HepG2 (cell line): ENCODE results near the gene TXNRD2. TPM values are rescaled to one million over a fixed set of nuclear protein-coding genes. Genes with fewer than 3 reads are reported as not detected.

ENCODE experiments used
- ARNT ChIP-seq: fragments of 450-650 bp; IDR thresholded peaks from 2 replicates; pipeline ENCODE4 v1.6.1; 2017
- DMAP1 ChIP-seq: IDR thresholded peaks from 2 replicates; pipeline ENCODE4 v1.6.1; 2016
- GABPA ChIP-seq, 2 experiments: IDR thresholded peaks; 2 replicates each; pipeline ENCODE4 v1.6.1; 2011 to 2016; ENCODE audit warnings: low read depth in 2 of 2, low read length in 1 of 2, missing biosample characterization in 1 of 2, missing genetic modification characterization in 1 of 2
- GTF2F1 ChIP-seq: fragments of 150-350 bp; IDR thresholded peaks from 2 replicates; pipeline ENCODE4 v1.6.1; 2014; ENCODE audit warnings: low read length
- HNRNPK ChIP-seq: fragments of 200-400 bp; formaldehyde crosslinking; IDR thresholded peaks from 2 replicates; pipeline ENCODE4 v1.6.1; 2018; ENCODE audit warnings: low read length, low read depth, moderate library complexity, mild to moderate bottlenecking; ENCODE audit not compliant: poor library complexity, severe bottlenecking
- NFIC ChIP-seq: IDR thresholded peaks from 2 replicates; pipeline ENCODE4 v1.6.1; 2012; ENCODE audit warnings: mild to moderate bottlenecking, low read length, inconsistent platforms
- RFX5 ChIP-seq: IDR thresholded peaks from 2 replicates; pipeline ENCODE4 v1.6.1; 2011; ENCODE audit warnings: low read depth, low read length, improper control_type of control experiment
- SCMH1 ChIP-seq: sonication (generic); formaldehyde crosslinking; IDR thresholded peaks from 2 replicates; pipeline ENCODE4 v1.9.0; 2021; ENCODE audit warnings: missing genetic modification reagents, mild to moderate bottlenecking, borderline replicate concordance
- SPEN ChIP-seq: sonication (generic); formaldehyde crosslinking; IDR thresholded peaks from 2 replicates; pipeline ENCODE4 v1.5.1; 2020; ENCODE audit warnings: low read depth, mild to moderate bottlenecking, missing genetic modification reagents
- ZBTB3 ChIP-seq: sonication (generic); formaldehyde crosslinking; IDR thresholded peaks from 2 replicates; pipeline ENCODE4 v1.4.0; 2020; ENCODE audit warnings: low read depth, mild to moderate bottlenecking, moderate library complexity, missing genetic modification reagents, borderline replicate concordance
- ZFY ChIP-seq: sonication (generic); formaldehyde crosslinking; IDR thresholded peaks from 2 replicates; pipeline ENCODE4 v1.4.0; 2020; ENCODE audit warnings: missing genetic modification reagents
- ZNF138 ChIP-seq: sonication (generic); formaldehyde crosslinking; IDR thresholded peaks from 2 replicates; pipeline ENCODE4 v1.5.0; 2020; ENCODE audit warnings: mild to moderate bottlenecking, low read depth, missing genetic modification reagents
- ZNF292 ChIP-seq: sonication (generic); formaldehyde crosslinking; IDR thresholded peaks from 2 replicates; pipeline ENCODE4 v1.8.1; 2022; ENCODE audit warnings: mild to moderate bottlenecking, low read depth, missing genetic modification reagents, borderline replicate concordance
- ZNF33A ChIP-seq: sonication (generic); formaldehyde crosslinking; IDR thresholded peaks from 2 replicates; pipeline ENCODE4 v1.5.1; 2020; ENCODE audit warnings: missing genetic modification reagents, mild to moderate bottlenecking, moderate library complexity, borderline replicate concordance
- ZNF343 ChIP-seq: sonication (generic); formaldehyde crosslinking; IDR thresholded peaks from 2 replicates; pipeline ENCODE4 v1.4.0; 2020; ENCODE audit warnings: mild to moderate bottlenecking, missing genetic modification reagents
- ZNF547 ChIP-seq: sonication (generic); formaldehyde crosslinking; IDR thresholded peaks from 2 replicates; pipeline ENCODE4 v1.5.1; 2020; ENCODE audit warnings: mild to moderate bottlenecking, missing genetic modification reagents
- ZNF724P ChIP-seq: sonication (generic); formaldehyde crosslinking; IDR thresholded peaks from 2 replicates; pipeline ENCODE4 v1.8.0; 2022; ENCODE audit warnings: missing genetic modification reagents, borderline replicate concordance
- polyA plus RNA-seq, 8 experiments: library from polyadenylated mRNA; depleted of rRNA in 3 of 8; stranded (reverse) in 7 of 8; unstranded in 1 of 8; fragments of >200 nt; fragmentation: Illumina TruSeq in 4 of 8; extraction: Trizol in 4 of 8; gene quantifications; 2 replicates each; pipeline versions ENCODE4 v1.2.1 to v1.2.3, GENCODE V29; 2011 to 2016; ENCODE audit warnings: low read depth in 4 of 8, missing spikeins in 1 of 8, mixed read lengths in 1 of 8; ENCODE audit not compliant: insufficient read depth in 1 of 8
- total RNA-seq, 5 experiments: library from RNA; depleted of rRNA; stranded (reverse); fragments of >200 nt; fragmentation: Illumina TruSeq; extraction: Trizol; gene quantifications; 2 replicates each; pipeline ENCODE4 v1.2.3, GENCODE V29; 2016; ENCODE audit warnings: low read depth in 1 of 5
- TF ChIP-seq, protein P1 (sequence below): sonication (generic); formaldehyde crosslinking; IDR thresholded peaks from 2 replicates; pipeline ENCODE4 v1.4.0; 2020; ENCODE audit warnings: missing genetic modification reagents
- TF ChIP-seq, protein P2 (sequence below): sonication (generic); formaldehyde crosslinking; IDR thresholded peaks from 2 replicates; pipeline ENCODE4 v1.4.0; 2020; ENCODE audit warnings: missing genetic modification reagents
- TF ChIP-seq, protein P3 (sequence below): sonication (generic); formaldehyde crosslinking; IDR thresholded peaks from 2 replicates; pipeline ENCODE4 v1.8.0; 2022; ENCODE audit warnings: mild to moderate bottlenecking, missing genetic modification reagents
- TF ChIP-seq, protein P4 (sequence below): sonication (generic); formaldehyde crosslinking; IDR thresholded peaks from 2 replicates; pipeline ENCODE4 v1.5.0; 2020; ENCODE audit warnings: mild to moderate bottlenecking, missing genetic modification reagents, borderline replicate concordance

The TXNRD2 gene
- total and polyA plus RNA-seq, 2 of the 13 experiments (the other 11 are each of a cell fraction or from before 2014, with no cell fraction given), result 17.5 to 18.6 TPM

DNA sequence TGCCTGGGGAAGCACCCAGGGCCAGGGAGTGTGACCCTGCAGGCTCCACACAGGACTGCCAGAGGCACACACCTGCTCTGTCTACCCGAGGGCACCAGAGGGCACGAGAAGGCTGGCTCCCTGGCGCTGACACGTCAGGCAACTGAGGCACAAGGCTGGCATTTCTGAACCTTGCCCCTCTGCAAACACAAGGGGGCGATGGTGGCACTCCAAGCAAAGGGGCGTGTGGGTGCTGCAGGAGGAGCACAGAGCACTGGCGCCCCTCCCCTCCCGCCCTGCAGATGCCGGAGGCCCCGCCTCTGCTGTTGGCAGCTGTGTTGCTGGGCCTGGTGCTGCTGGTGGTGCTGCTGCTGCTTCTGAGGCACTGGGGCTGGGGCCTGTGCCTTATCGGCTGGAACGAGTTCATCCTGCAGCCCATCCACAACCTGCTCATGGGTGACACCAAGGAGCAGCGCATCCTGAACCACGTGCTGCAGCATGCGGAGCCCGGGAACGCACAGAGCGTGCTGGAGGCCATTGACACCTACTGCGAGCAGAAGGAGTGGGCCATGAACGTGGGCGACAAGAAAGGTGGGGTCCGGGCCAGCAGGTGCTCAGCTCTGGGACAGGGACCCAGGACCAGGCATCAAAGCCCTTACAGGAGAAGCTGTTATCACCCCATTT lies 20.8 kb upstream of the TXNRD2 start (continued):
- no peak for TF ChIP-seq HNRNPK
- TF ChIP-seq, protein P1, sequence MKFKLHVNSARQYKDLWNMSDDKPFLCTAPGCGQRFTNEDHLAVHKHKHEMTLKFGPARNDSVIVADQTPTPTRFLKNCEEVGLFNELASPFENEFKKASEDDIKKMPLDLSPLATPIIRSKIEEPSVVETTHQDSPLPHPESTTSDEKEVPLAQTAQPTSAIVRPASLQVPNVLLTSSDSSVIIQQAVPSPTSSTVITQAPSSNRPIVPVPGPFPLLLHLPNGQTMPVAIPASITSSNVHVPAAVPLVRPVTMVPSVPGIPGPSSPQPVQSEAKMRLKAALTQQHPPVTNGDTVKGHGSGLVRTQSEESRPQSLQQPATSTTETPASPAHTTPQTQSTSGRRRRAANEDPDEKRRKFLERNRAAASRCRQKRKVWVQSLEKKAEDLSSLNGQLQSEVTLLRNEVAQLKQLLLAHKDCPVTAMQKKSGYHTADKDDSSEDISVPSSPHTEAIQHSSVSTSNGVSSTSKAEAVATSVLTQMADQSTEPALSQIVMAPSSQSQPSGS (CRISPR knock-in tag), result no peak; the same call in 1 of the 2 replicates
- no peak for TF ChIP-seq ARNT
- no peak for TF ChIP-seq ZNF33A (CRISPR knock-in tag)
- TF ChIP-seq RFX5, result no peak
- TF ChIP-seq, protein P2, sequence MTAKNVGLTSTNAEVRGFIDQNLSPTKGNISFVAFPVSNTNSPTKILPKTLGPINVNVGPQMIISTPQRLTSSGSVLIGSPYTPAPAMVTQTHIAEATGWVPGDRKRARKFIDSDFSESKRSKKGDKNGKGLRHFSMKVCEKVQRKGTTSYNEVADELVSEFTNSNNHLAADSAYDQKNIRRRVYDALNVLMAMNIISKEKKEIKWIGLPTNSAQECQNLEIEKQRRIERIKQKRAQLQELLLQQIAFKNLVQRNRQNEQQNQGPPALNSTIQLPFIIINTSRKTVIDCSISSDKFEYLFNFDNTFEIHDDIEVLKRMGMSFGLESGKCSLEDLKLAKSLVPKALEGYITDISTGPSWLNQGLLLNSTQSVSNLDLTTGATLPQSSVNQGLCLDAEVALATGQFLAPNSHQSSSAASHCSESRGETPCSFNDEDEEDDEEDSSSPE (CRISPR knock-in tag), result peak; percentile 19; the same call in 1 of the 2 replicates
- peak; percentile 14; the same call in 1 of the 2 replicates for TF ChIP-seq ZNF292 (CRISPR knock-in tag)
- no peak; the same call in 1 of the 2 replicates for TF ChIP-seq ZNF547 (CRISPR knock-in tag)
- TF ChIP-seq, protein P3, sequence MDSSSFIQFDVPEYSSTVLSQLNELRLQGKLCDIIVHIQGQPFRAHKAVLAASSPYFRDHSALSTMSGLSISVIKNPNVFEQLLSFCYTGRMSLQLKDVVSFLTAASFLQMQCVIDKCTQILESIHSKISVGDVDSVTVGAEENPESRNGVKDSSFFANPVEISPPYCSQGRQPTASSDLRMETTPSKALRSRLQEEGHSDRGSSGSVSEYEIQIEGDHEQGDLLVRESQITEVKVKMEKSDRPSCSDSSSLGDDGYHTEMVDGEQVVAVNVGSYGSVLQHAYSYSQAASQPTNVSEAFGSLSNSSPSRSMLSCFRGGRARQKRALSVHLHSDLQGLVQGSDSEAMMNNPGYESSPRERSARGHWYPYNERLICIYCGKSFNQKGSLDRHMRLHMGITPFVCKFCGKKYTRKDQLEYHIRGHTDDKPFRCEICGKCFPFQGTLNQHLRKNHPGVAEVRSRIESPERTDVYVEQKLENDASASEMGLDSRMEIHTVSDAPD (CRISPR knock-in tag), result 0 out of 2 replicates have a peak, but pooled peaks have one; percentile 15
- TF ChIP-seq GABPA (IDR thresholded peaks at IDR 0.05; ENCODE audit: low read depth, low read length), result no peak
- no peak for TF ChIP-seq GABPA (CRISPR knock-in tag; IDR thresholded peaks at IDR 0.05; ENCODE audit: low read depth)
- TF ChIP-seq NFIC, result no peak
- TF ChIP-seq GTF2F1, result no peak
- TF ChIP-seq ZNF724P (CRISPR knock-in tag), result 0 out of 2 replicates have a peak, but pooled peaks have one; percentile 22
- peak; percentile 48; the same call in 1 of the 2 replicates for TF ChIP-seq SPEN (CRISPR knock-in tag)
- no peak for TF ChIP-seq ZNF343
- TF ChIP-seq ZNF138 (CRISPR knock-in tag), result 0 out of 2 replicates have a peak, but pooled peaks have one; percentile 41
- TF ChIP-seq, protein P4, sequence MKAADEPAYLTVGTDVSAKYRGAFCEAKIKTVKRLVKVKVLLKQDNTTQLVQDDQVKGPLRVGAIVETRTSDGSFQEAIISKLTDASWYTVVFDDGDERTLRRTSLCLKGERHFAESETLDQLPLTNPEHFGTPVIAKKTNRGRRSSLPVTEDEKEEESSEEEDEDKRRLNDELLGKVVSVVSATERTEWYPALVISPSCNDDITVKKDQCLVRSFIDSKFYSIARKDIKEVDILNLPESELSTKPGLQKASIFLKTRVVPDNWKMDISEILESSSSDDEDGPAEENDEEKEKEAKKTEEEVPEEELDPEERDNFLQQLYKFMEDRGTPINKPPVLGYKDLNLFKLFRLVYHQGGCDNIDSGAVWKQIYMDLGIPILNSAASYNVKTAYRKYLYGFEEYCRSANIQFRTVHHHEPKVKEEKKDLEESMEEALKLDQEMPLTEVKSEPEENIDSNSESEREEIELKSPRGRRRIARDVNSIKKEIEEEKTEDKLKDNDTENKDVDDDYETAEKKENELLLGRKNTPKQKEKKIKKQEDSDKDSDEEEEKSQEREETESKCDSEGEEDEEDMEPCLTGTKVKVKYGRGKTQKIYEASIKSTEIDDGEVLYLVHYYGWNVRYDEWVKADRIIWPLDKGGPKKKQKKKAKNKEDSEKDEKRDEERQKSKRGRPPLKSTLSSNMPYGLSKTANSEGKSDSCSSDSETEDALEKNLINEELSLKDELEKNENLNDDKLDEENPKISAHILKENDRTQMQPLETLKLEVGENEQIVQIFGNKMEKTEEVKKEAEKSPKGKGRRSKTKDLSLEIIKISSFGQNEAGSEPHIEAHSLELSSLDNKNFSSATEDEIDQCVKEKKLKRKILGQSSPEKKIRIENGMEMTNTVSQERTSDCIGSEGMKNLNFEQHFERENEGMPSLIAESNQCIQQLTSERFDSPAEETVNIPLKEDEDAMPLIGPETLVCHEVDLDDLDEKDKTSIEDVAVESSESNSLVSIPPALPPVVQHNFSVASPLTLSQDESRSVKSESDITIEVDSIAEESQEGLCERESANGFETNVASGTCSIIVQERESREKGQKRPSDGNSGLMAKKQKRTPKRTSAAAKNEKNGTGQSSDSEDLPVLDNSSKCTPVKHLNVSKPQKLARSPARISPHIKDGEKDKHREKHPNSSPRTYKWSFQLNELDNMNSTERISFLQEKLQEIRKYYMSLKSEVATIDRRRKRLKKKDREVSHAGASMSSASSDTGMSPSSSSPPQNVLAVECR (CRISPR knock-in tag), result peak; percentile 28; the same call in 1 of the 2 replicates
- TF ChIP-seq SCMH1 (CRISPR knock-in tag), result no peak
- 0 out of 2 replicates have a peak, but pooled peaks have one; percentile 17 for TF ChIP-seq DMAP1 (CRISPR knock-in tag)
- TF ChIP-seq ZBTB3, result no peak
- peak; percentile 55; the same call in 1 of the 2 replicates for TF ChIP-seq ZFY
